HPDE6-E6E7 (cell line): ENCODE data around the gene BHLHE41.

Source experiments
- DNase-seq: peaks from one replicate; pipeline ENCODE4 v3.0.0; 2011; ENCODE audit warnings: missing footprints; ENCODE audit errors: extremely low spot score

The BHLHE41 gene

DNA sequence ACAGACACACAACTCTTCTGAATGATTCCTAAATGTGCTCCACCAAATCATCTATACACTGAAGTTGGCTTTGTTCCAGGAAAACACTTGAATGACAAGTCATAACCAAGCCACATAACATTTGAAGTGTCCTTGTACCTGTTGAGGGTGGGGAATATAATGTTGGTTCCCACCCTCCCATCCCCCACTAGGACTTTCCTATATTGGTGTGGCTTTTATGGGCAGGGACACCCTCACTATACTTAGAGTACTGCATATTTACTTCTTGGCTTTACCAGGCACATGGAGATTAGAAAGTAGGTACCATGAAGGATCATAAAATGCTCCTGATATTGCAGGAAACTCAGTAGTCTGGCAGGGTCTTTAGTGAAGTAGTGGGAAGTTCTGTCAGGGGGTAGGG, 9.7 kb upstream of the BHLHE41 start:
- no peak for DNase-seq

GRCh38 chr12:26133521-26133920, 8.7 kb upstream of the BHLHE41 start:
- no peak for DNase-seq

- no peak for DNase-seq
Observed at GRCh38 chr12:26132866-26133265, 8.0 kb upstream of the BHLHE41 start.

DNA sequence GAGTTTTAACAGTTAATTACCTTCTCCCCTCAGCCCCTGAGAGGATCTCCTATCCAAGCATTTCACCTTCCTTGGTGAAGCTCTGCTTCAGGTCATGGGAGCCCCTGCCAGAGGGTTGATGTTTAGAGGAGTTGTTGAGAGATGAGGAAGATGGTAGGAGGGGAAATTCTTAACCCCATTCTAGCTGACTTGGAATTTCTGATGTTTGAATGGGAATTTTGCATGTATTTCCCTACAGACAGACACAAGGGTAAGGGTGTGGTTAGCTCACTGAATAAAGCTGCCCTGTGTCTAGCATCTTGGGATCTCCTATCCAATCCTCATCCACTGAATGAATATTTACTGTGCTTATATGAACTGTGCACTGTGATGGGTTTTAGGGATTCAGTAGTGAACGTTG, 7.1 kb upstream of the BHLHE41 start:
- no peak for DNase-seq

DNA sequence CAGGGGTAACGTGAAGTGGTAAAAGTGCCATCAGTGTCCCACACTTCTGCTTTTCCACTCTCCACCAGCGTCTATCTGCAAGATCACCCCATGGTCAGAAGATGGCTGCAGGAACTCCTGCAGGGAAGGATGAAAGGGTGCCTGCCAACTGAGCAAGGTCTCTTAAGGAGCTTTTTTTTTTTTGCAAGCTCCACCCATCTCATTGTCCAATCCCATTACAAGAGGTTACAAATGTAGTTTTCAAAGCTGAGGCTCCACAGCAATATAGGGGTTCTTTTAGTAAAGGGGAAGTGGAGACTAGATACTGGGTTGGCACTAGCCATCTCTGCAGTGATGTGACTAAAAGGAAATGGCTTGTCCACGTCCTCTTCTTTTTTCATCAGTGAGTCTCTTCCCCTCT, 5.9 kb upstream of the BHLHE41 start:
- no peak for DNase-seq

- no peak for DNase-seq
Observed at GRCh38 chr12:26128168-26128567, 3.3 kb upstream of the BHLHE41 start.

DNA sequence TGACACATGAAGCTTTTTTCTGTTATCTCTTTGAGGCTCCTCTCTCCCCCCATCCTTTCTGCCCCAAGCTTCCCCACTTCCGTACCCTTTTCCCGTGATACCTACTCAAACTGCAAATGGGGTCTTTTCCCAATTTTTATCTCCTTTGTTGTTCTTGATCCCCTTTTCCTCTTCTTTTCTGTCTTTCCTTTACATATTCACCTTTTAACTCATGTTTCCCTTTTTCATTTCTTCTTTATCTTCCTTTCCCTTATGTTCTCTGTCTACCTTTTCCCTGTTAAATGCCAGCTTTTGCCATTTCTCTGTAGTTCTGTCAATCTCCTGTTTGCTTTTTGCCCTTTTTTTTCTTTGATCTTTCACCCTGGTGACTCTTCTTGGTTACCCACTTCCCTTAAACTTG, 2.6 kb upstream of the BHLHE41 start:
- DNase-seq: no peak

- DNase-seq: peak; percentile 82
Observed at GRCh38 chr12:26126340-26127284, 1.8 kb upstream of the BHLHE41 start.

DNA sequence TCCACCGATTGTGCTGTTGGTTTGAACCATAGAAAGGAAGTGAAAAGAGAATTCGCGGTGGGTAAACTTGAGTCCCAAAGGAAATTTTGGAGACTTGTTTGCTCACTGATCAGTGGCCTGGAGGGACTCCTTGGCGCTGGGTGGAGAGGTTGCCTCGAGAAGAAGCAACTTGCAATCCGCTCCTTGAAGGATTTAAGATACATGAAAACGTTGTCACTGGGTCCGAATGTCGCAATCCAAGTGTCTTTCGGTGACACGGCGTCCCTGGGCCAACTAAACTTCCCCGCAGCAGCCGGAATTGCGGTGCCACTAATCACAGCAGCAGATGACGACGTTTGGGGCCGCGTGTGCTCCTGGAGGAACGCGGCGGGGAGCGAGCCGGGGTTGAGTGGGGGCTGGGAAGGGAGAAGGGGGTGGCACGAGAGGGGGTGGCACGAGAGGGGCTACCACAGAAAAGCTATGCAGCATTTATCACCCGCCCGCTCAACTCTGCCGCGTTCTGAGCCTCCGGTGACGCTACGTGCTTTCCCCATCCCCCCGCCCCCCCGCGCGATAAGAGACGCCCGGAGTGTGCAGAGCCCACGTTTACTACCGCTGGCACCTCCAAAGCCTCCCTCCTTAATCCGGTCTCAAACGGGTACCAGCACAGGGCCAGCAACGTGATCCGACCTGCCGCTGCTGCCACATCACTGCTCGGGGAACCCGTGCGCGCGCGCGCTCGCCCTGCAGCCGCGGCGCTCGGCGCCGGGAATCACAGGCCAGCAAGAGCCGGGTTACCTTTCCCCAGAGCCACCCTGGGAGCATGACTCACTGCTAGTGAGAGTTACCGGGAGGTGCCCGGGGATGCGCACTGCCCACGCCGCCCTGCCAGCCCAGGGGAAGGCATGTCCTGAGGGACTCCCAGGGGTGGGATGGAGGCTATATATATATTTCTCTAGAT, 833 bp upstream of the BHLHE41 start:
- DNase-seq: peak; percentile 84

DNA sequence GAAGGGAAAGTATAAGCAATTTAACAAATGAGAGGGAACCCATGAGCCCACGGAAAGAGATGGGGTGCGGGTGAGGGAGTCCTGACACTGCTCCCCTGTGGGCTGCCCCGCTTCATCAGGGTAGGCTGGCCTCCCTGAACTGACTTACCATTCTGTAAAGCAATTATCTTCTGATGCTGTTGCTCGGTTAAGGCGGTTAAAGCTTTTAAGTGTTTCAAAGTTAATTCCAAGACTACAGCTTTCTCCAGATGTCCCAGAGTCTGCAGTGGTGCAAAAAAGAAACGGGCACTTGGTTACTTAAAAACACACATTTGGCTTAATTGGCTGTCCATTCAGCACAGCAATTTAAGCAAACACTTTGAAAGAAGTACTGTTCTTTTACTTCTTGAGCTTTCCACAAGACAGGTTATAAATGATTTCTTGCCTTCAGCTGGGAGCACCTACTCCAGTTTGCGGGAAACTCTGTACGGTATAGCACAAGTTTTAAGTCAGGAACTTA, 1.3 kb downstream of the BHLHE41 start:
- no peak for DNase-seq

- no peak for DNase-seq
Observed at GRCh38 chr12:26122681-26123481, 2.0 kb downstream of the BHLHE41 start.

- no peak for DNase-seq
Observed at GRCh38 chr12:26122061-26122680, 2.7 kb downstream of the BHLHE41 start.

DNA sequence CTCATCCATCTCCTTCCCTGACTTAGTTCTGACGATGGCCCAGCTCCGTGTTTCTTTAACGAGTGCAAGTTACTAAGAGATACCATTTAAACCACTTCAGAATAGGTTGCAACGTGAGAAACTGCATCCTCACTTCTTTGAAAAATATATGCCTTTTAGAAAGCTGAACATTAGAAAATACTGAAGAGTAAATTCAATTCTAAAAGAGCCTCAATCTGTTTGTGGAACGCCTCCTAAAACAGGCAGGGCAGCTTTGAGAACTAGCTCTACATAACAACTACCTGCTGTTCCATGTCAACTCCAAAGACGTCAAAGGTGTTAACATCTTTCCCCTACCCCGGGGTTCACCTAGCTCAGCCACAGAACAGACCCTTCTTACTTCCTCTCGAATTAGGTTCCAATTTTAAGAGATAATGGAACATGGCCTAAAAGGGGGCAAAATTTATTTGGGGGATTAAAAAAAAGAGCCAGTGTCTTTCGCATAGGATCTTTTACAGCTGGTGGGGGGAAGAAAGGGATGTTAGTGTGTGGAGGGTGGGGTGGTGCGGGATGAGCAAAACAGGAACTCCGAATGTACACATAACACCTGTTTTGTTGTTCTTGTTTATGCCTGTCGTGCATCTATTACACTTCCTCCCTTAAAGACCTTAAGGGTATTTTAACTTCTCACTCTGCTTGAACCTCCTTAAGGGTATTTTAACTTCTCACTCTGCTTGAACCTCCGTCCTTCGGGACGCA, 3.3 kb downstream of the BHLHE41 start:
- no peak for DNase-seq

DNA sequence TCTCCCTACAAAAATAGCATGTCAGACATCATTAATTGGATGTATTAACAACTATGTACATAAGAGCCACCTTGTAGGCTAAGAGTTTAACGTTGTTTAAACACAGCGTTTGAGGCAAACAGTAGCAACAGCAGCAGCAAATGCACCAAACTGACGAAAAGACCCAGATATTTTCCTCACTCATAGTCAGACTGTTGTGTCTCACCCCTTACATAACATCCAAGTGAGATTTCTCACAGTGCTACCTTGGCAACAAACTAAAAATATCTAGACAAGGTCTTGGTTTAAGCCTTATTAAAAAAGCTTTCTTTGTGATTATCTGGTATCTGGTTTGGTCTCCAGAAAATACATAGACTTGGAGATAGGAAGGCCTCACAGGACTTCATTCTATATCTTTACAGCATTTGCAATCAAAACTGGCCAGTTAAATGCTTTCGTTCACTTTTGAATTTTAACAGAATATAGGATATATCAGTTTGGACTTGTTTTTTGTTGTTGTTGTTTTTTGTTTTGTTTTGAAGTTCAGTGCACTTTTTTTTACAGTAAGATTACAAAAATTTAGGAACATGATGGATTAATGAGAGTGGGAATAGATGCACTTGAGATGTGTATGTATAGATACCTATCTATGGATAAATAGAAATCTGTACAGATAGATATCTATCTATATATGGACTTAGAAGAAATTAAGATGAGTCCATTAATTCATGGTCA, 4.1 kb downstream of the BHLHE41 start:
- DNase-seq: no peak

GRCh38 chr12:26119391-26119989, 5.3 kb downstream of the BHLHE41 start:
- no peak for DNase-seq

DNA sequence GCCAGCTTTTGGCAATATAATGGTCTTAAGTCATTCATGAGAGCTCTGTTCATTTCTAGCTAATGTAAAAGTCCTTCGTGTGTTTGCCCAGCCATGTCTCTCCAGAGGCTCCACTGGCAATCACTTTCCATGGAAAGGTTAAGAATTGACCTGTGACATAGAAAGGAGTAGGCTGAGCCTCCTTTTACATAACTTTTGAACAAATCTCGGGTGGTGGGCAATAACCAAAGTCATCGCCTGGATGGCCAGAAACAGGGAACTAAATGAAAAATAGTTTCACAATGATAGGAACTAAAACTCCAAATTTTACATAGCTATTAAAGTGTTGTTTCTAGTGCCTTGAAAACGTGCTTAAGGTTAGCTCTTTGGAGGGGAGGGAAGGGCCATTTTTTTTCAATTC, 6.5 kb downstream of the BHLHE41 start:
- DNase-seq: no peak

DNA sequence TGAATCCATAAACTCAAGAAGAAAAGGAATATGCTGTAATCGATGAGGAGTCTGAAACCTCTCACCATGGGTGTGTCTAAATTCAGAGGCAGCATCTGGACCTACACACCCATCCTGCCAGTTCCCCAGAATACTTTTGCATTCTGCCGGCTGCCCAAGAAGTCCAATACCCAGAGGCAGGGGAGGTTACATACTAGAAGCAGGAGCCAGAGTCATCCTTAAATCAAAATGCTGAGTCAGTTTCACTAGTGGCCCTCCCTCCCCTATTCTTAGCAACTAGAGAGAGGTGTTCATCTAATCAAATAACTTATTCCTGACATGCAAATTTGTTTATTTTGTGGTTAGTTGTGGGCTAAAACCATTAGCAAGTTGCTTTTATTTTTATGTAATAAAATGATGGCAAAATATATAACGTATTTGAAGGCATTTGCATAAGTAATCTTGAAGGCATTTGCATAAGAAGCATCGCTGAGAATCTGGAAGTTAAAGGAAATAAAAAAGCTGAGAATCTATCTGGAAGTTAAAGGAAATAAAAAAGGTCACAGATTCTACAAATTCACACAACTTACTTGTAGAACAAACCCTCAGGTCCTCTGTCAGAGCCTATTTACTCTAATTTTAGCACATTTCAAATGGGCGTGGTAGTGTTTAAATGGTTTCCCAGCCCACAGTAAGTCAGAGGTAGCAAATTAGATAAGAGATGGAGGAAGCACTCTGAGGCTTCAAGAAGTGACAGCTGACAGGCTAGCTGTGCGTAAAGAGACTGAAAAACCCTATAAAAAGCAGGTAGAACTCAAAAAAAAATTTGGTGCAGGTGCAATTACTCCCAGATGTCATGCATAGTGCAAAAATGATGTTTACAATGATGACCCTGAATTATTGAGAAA, 7.8 kb downstream of the BHLHE41 start:
- DNase-seq: no peak

DNA sequence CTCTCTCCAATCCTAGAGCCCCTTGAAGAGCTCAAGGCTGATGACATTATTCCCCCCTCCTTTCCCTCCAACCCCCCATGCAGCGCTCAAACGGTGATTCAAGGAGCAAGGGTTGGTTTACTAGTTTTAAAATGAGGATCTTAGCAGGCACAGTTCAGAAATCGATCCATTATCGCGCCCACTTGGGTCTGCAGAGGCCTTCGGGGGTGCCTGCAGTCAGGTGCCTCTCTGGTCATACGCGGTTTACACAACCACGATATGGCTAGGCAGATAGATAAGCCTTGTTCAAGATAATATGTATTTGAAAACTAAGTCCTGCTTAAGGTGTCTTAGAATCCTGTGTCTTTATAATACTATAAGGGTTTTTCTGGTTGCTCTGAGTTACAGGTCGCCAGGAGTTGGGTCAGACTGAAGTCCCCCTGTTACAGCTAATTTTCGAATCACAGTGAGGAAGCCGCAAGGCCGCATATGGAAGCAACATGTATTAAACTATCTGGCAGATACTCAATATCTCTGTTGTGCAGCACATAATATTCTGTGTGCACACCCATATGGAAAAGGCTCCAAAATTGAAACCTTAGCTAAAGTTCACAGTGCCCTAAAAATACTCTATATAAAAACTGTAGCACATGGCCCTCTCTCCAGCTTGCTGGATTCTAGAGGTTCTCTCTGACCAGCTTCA, 10.0 kb downstream of the BHLHE41 start:
- DNase-seq: no peak
